Neuronal stem cell (in vitro differentiated cells): ENCODE measurements around the gene ZNF618.
A peak's percentile ranks its signal among the peaks of the same experiment; 100 is the strongest.

Experiments used
- DNase-seq: peaks from one replicate; pipeline ENCODE4 v3.0.0-alpha.2; 2013; ENCODE audit warnings: low spot score
- H2AFZ ChIP-seq: one replicate; pipeline ENCODE4 v1.6.1; 2013; ENCODE audit warnings: mild to moderate bottlenecking, low read length, inconsistent platforms
- H2AK5ac ChIP-seq: 2 replicates; pipeline ENCODE4 v1.6.1; 2013; ENCODE audit warnings: low read depth, mild to moderate bottlenecking, inconsistent platforms, low read length, moderate library complexity, mixed read lengths
- H2BK120ac ChIP-seq: 2 replicates; pipeline ENCODE4 v1.6.1; 2013; ENCODE audit warnings: low read depth, mild to moderate bottlenecking, inconsistent platforms, low read length, moderate library complexity, mixed read lengths
- H2BK12ac ChIP-seq: one replicate; pipeline ENCODE4 v1.6.1; 2013; ENCODE audit warnings: low read length, inconsistent platforms
- H2BK15ac ChIP-seq: 2 replicates; pipeline ENCODE4 v1.6.1; 2013; ENCODE audit warnings: mild to moderate bottlenecking, low read length, inconsistent platforms, mixed read lengths
- H2BK5ac ChIP-seq: one replicate; pipeline ENCODE4 v1.6.1; 2013; ENCODE audit warnings: inconsistent platforms, mild to moderate bottlenecking, low read length, moderate library complexity
- H3K14ac ChIP-seq: one replicate; pipeline ENCODE4 v1.6.1; 2013; ENCODE audit warnings: low read length, inconsistent platforms
- H3K18ac ChIP-seq: 2 replicates; pipeline ENCODE4 v1.6.1; 2013; ENCODE audit warnings: low read length, inconsistent platforms
- H3K23ac ChIP-seq: 2 replicates; pipeline ENCODE4 v1.6.1; 2013; ENCODE audit warnings: low read depth, mild to moderate bottlenecking, mixed read lengths, low read length, inconsistent platforms; ENCODE audit not compliant: poor library complexity
- H3K27ac ChIP-seq: replicated peaks from 3 replicates; pipeline ENCODE4 v1.5.1; 2013; ENCODE audit warnings: low read length, inconsistent platforms
- H3K27me3 ChIP-seq, 3 experiments: 2 replicates each; pipeline ENCODE4 v1.6.1; 2013; ENCODE audit warnings: low read length in 3 of 3, mild to moderate bottlenecking in 2 of 3, inconsistent platforms in 1 of 3, low read depth in 1 of 3, mixed read lengths in 1 of 3, moderate library complexity in 1 of 3; ENCODE audit not compliant: control insufficient read depth in 3 of 3, insufficient read depth in 3 of 3
- H3K36me3 ChIP-seq, 2 donors: replicated peaks in 1 of 2; 2 replicates each; pipeline ENCODE4 v1.6.1; 2013; ENCODE audit warnings: low read length in 2 of 2; ENCODE audit not compliant: control insufficient read depth in 2 of 2, insufficient read depth in 2 of 2
- H3K4ac ChIP-seq: 2 replicates; pipeline ENCODE4 v1.6.1; 2013; ENCODE audit warnings: inconsistent platforms, mild to moderate bottlenecking, low read length, moderate library complexity
- H3K4me1 ChIP-seq, 2 donors: 1 replicate in 1 of 2; 2 replicates in 1 of 2; pipeline ENCODE4 v1.6.1; 2013; ENCODE audit warnings: low read length in 2 of 2, low read depth in 1 of 2; ENCODE audit not compliant: control insufficient read depth in 2 of 2, insufficient read depth in 1 of 2
- H3K4me2 ChIP-seq: one replicate; pipeline ENCODE4 v1.6.1; 2013; ENCODE audit warnings: mild to moderate bottlenecking, low read length, inconsistent platforms; ENCODE audit not compliant: insufficient read depth, poor library complexity, severe bottlenecking
- H3K4me3 ChIP-seq, 2 donors: 2 replicates each; pipeline ENCODE4 v1.5.1; 2013; ENCODE audit warnings: low read length in 2 of 2, mild to moderate bottlenecking in 2 of 2, inconsistent platforms in 1 of 2, moderate library complexity in 1 of 2
- H3K79me1 ChIP-seq: one replicate; pipeline ENCODE4 v1.6.1; 2013; ENCODE audit warnings: low read depth, mild to moderate bottlenecking, inconsistent platforms, low read length, moderate library complexity
- H3K9ac ChIP-seq: one replicate; pipeline ENCODE4 v1.6.1; 2013; ENCODE audit warnings: mild to moderate bottlenecking, low read depth, low read length, inconsistent platforms; ENCODE audit not compliant: poor library complexity
- H3K9me3 ChIP-seq, 2 donors: replicated peaks in 1 of 2; 2 replicates each; pipeline versions ENCODE3 to v1.6.1; 2013; ENCODE audit warnings: low read length in 2 of 2, mild to moderate bottlenecking in 2 of 2, inconsistent platforms in 1 of 2, low read depth in 1 of 2, mixed read lengths in 1 of 2, moderate library complexity in 1 of 2; ENCODE audit not compliant: control insufficient read depth in 2 of 2, insufficient read depth in 1 of 2
- H4K8ac ChIP-seq: one replicate; pipeline ENCODE4 v1.6.1; 2013; ENCODE audit warnings: low read depth, mild to moderate bottlenecking, inconsistent platforms, low read length, moderate library complexity
- H4K91ac ChIP-seq: one replicate; pipeline ENCODE4 v1.6.1; 2013; ENCODE audit warnings: low read length, low read depth, mild to moderate bottlenecking, inconsistent platforms; ENCODE audit not compliant: poor library complexity
- WGBS, 2 donors: extraction: QIAGEN DNeasy Blood & Tissue Kit; methylation state at CpG; one replicate each; pipeline ENCODE4 v1.1.7; 2013; ENCODE audit warnings: missing lambda C conversion rate in 2 of 2, mixed read lengths in 1 of 2; ENCODE audit not compliant: insufficient read length in 2 of 2, insufficient replicate concordance in 1 of 2; ENCODE audit errors: extremely low coverage in 2 of 2; 5-methylcytosine and 5-hydroxymethylcytosine counted together

Gene ZNF618

DNA sequence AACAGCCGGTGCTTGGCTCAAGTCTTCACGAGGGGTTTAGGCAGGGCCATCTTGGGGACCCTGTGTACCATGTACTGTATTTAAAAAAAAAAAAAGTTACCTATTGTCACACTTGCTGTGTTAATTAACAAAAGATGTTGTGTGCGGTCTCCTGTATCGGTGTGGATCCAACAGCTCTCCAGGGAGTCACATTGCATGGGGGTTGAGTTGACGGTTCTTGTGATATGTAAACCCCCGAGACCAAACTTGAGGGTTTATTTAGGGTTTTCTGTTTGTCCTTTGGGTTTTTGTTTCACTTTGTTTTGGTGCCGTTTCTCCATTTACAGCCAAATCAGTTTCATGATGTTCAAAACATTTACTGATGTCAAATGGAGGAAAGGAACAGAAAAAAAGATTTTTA, 179.8 kb downstream of the ZNF618 start:
- no peak overlapping the region for H3K9ac ChIP-seq
- H3K4ac ChIP-seq: no peak overlapping the region
- H3K4me1 ChIP-seq: peaks cover 0 to 2% of the 10 kb centered on the region in 2 donors
- no peaks in the 10 kb centered on the region for H3K27me3 ChIP-seq
- peaks cover 0 to 2% of the 10 kb centered on the region in 2 donors for H3K9me3 ChIP-seq
- no peak overlapping the region for H2AFZ ChIP-seq
- DNase-seq: no peak
- H3K4me2 ChIP-seq: no peak overlapping the region
- H3K4me3 ChIP-seq: no peak overlapping the region
- peaks cover 20 to 43% of the 10 kb centered on the region in 2 donors for H3K36me3 ChIP-seq
- H4K8ac ChIP-seq: no peak overlapping the region
- H4K91ac ChIP-seq: no peak overlapping the region
- H3K27ac ChIP-seq: no peak overlapping the region
- H3K23ac ChIP-seq: no peak overlapping the region
- no peak overlapping the region for H2BK15ac ChIP-seq
- no peaks in the 10 kb centered on the region for H3K79me1 ChIP-seq
- H3K14ac ChIP-seq: no peak overlapping the region
- H2BK12ac ChIP-seq: no peak overlapping the region
- no CpG with 5 or more reads among the region's 7 CpGs for WGBS, 2 donors
- no peak overlapping the region for H2BK120ac ChIP-seq
- H3K18ac ChIP-seq: no peak overlapping the region
- H2BK5ac ChIP-seq: no peak overlapping the region
- H2AK5ac ChIP-seq: no peak overlapping the region

DNA sequence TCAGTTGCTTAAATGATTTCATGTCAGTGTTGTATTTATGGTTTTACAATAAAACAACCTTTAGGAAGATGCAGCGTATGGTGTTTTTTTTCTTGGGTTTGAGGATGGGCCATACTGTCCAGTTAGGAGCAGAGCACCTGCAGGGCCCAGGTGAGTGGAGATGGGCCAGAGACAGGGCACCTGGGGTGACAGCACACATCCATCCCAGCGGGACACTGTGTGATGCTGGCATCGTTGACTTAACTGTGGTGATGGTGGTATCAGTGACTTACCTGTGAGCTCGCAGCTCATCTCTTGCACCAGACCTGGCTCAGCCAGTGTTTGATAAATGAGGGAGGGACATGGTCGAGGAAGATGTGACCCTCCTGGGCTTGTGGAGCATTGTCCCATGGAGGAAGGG, 180.4 kb downstream of the ZNF618 start:
- no CpG with 5 or more reads among the region's 5 CpGs for WGBS, 2 donors
- Histone ChIP-seq H2BK15ac (no peak overlapping the region), H3K4me3 (no peak overlapping the region)

DNA sequence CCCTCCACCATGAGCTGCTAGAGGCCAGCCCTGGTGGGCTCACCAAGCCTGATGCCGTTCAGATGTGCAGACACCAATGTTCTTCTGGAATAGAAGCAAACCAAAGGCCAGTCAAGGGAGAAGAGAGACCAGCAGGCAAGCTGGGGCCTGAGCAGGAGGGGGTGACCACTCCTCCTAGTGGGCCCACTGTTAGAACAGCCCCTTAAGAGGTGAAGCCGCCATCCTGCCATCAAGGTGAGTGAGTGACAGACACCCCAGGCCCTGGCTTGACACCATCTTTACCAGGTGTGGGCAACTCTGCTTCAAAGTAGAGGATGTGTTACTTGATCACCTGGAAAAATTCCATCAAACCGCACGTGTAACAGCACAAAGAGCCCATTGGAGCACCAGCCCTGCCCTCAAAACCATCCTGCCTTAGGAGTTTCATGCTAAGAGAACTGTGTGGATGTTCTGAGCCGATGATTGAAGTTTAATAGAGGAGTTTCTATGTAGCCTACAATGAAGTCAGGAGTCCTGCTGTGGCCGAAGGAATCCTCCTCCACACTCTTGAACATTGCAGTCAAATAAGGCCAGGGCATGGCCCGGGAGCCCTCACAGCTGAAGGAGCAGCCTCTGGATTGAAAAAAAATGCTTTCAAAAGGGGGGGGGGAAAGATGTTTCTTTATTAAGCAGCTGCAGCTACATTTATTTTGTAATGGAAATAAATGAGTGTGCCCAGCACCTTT, 181.2 kb downstream of the ZNF618 start:
- H3K27ac ChIP-seq: no peak overlapping the region
- H3K23ac ChIP-seq: no peak overlapping the region
- H3K9ac ChIP-seq: no peak overlapping the region
- H2BK15ac ChIP-seq: no peak overlapping the region
- no peak overlapping the region for H2AFZ ChIP-seq
- no peak overlapping the region for H3K4me2 ChIP-seq
- H4K91ac ChIP-seq: no peak overlapping the region
- H2BK5ac ChIP-seq: no peak overlapping the region
- no peak for DNase-seq
- peaks cover 13 to 29% of the 10 kb centered on the region in 2 donors for H3K36me3 ChIP-seq
- H3K4me3 ChIP-seq: no peak overlapping the region
- no peak overlapping the region for H2BK12ac ChIP-seq
- no peaks in the 10 kb centered on the region for H3K79me1 ChIP-seq
- H4K8ac ChIP-seq: peak overlapping the region; percentile 77
- H3K18ac ChIP-seq: no peak overlapping the region
- H2AK5ac ChIP-seq: no peak overlapping the region
- no peak overlapping the region for H3K4ac ChIP-seq
- no peak overlapping the region for H3K14ac ChIP-seq
- H3K4me1 ChIP-seq: peaks cover 0 to 2% of the 10 kb centered on the region in 2 donors
- H3K9me3 ChIP-seq: peaks cover 0 to 2% of the 10 kb centered on the region in 2 donors
- no CpG with 5 or more reads among the region's 7 CpGs for WGBS, 2 donors
- no peaks in the 10 kb centered on the region for H3K27me3 ChIP-seq
- no peak overlapping the region for H2BK120ac ChIP-seq

More for the DNA sequence above, 180.4 kb downstream of the ZNF618 start:
- peaks cover 0 to 2% of the 10 kb centered on the region in 2 donors for H3K4me1 ChIP-seq
- no peak overlapping the region for H2AFZ ChIP-seq
- H3K79me1 ChIP-seq: no peaks in the 10 kb centered on the region
- no peak overlapping the region for H3K4ac ChIP-seq
- no peaks in the 10 kb centered on the region for H3K27me3 ChIP-seq
- H2BK120ac ChIP-seq: no peak overlapping the region
- H3K9me3 ChIP-seq: peaks cover 0 to 2% of the 10 kb centered on the region in 2 donors
- H3K14ac ChIP-seq: no peak overlapping the region
- no peak overlapping the region for H3K9ac ChIP-seq
- no peak for DNase-seq
- H4K8ac ChIP-seq: peak overlapping the region; percentile 77
- H2BK5ac ChIP-seq: no peak overlapping the region
- no peak overlapping the region for H2AK5ac ChIP-seq
- H3K18ac ChIP-seq: no peak overlapping the region
- peaks cover 16 to 37% of the 10 kb centered on the region in 2 donors for H3K36me3 ChIP-seq
- no peak overlapping the region for H4K91ac ChIP-seq
- H2BK12ac ChIP-seq: no peak overlapping the region
- no peak overlapping the region for H3K27ac ChIP-seq
- H3K23ac ChIP-seq: no peak overlapping the region
- no peak overlapping the region for H3K4me2 ChIP-seq

- no peak overlapping the region for H3K4me2 ChIP-seq
- H3K36me3 ChIP-seq: peaks cover 3 to 15% of the 10 kb centered on the region in 2 donors
- H2BK15ac ChIP-seq: no peak overlapping the region
- no peak overlapping the region for H4K91ac ChIP-seq
- no peak overlapping the region for H4K8ac ChIP-seq
- WGBS, 2 donors: no CpG with 5 or more reads among the region's 4 CpGs
- H2BK12ac ChIP-seq: no peak overlapping the region
- DNase-seq: no peak
- no peak overlapping the region for H3K18ac ChIP-seq
- no peak overlapping the region for H3K9ac ChIP-seq
- H3K79me1 ChIP-seq: no peaks in the 10 kb centered on the region
- no peak overlapping the region for H3K27ac ChIP-seq
- H3K23ac ChIP-seq: no peak overlapping the region
- H3K9me3 ChIP-seq: peaks cover 0 to 2% of the 10 kb centered on the region in 2 donors
- H3K4me1 ChIP-seq: peaks cover 0 to 2% of the 10 kb centered on the region in 2 donors
- no peak overlapping the region for H2AFZ ChIP-seq
- H3K27me3 ChIP-seq: no peaks in the 10 kb centered on the region
- no peak overlapping the region for H3K4ac ChIP-seq
- no peak overlapping the region for H2BK5ac ChIP-seq
- no peak overlapping the region for H2AK5ac ChIP-seq
- no peak overlapping the region for H3K4me3 ChIP-seq
- no peak overlapping the region for H3K14ac ChIP-seq
- no peak overlapping the region for H2BK120ac ChIP-seq
Measured at GRCh38 chr9:114058688-114059046, 182.6 kb downstream of the ZNF618 start.
